Endothelial cell of umbilical vein (primary cell): Measurements from ENCODE around the gene RGPD3.
"Not testable (repeated sequence)": the region's sequence is repeated elsewhere in the genome, so short reads cannot be mapped to it uniquely, and the experiment has no call there.

ENCODE experiments used
- EZH2 ChIP-seq: IDR thresholded peaks from 2 replicates; pipeline ENCODE4 v1.6.1; 2012; ENCODE audit warnings: borderline replicate concordance, low read depth, mild to moderate bottlenecking, moderate library complexity, low read length, inconsistent platforms; ENCODE audit not compliant: severe bottlenecking
- JUN ChIP-seq: IDR thresholded peaks from 2 replicates; pipeline ENCODE4 v1.6.1; 2011; ENCODE audit warnings: borderline replicate concordance, low read depth; ENCODE audit not compliant: insufficient read length, insufficient read depth

- not testable (repeated sequence) for TF ChIP-seq JUN, EZH2
These were observed 43.7 kb upstream of the RGPD3 start for GRCh38 chr2:106511934-106512333.
